K562 (cell line): ENCODE measurements around the gene SLC25A51. TPM values are rescaled to one million over a fixed set of nuclear protein-coding genes. Genes with fewer than 3 reads are reported as not detected.

Source experiments
- BCLAF1 ChIP-seq, 2 experiments: fragments of 450-650 bp in 1 of 2; IDR thresholded peaks; 2 replicates each; pipeline ENCODE4 v1.6.1; 2011 to 2017; ENCODE audit warnings: low read depth in 2 of 2, antibody characterized with exemption in 1 of 2, borderline replicate concordance in 1 of 2, low read length in 1 of 2, mild to moderate bottlenecking in 1 of 2, mixed read lengths in 1 of 2; ENCODE audit not compliant: control insufficient read depth in 1 of 2
- BDP1 ChIP-seq: IDR thresholded peaks from 3 replicates; pipeline ENCODE4 v1.6.1; 2011; ENCODE audit not compliant: insufficient read length, insufficient read depth
- BHLHE40 ChIP-seq: IDR thresholded peaks from 2 replicates; pipeline ENCODE4 v1.6.1; 2011; ENCODE audit warnings: low read length, improper control_type of control experiment
- BRF1 ChIP-seq: IDR thresholded peaks from 3 replicates; pipeline ENCODE4 v1.6.1; 2011; ENCODE audit warnings: borderline replicate concordance, mild to moderate bottlenecking; ENCODE audit not compliant: insufficient read length; ENCODE audit errors: extremely low read depth
- CBFA2T2 ChIP-seq: fragments of 450-650 bp; conservative IDR thresholded peaks from 2 replicates; pipeline ENCODE4 v1.6.1; 2017; ENCODE audit warnings: mild to moderate bottlenecking
- CC2D1A ChIP-seq: fragments of 450-650 bp; IDR thresholded peaks from 2 replicates; pipeline ENCODE4 v1.6.1; 2017; ENCODE audit warnings: mild to moderate bottlenecking
- ELK1 ChIP-seq: sonication (generic); formaldehyde crosslinking; IDR thresholded peaks from 2 replicates; pipeline ENCODE4 v1.8.1; 2022; ENCODE audit warnings: missing genetic modification reagents
- EP400 ChIP-seq: fragments of 450-650 bp; IDR thresholded peaks from 2 replicates; pipeline ENCODE4 v1.6.1; 2017; ENCODE audit warnings: antibody characterized with exemption, mild to moderate bottlenecking, moderate library complexity
- ETS2 ChIP-seq: IDR thresholded peaks from 2 replicates; pipeline ENCODE4 v1.6.1; 2016; ENCODE audit warnings: borderline replicate concordance, missing genetic modification characterization, mild to moderate bottlenecking, moderate library complexity, missing compliant biosample characterization; ENCODE audit not compliant: poor library complexity, severe bottlenecking
- EZH2 ChIP-seq: IDR thresholded peaks from 2 replicates; pipeline ENCODE4 v1.6.1; 2012; ENCODE audit warnings: low read depth, mild to moderate bottlenecking, inconsistent platforms, low read length, borderline replicate concordance
- IFI16 ChIP-seq: fragments of 250-450 bp; sonication (Bioruptor Pico); IDR thresholded peaks from 2 replicates; pipeline ENCODE4 v2.1.2; 2022; ENCODE audit warnings: mild to moderate bottlenecking, inconsistent platforms
- KHSRP ChIP-seq: fragments of 450-650 bp; IDR thresholded peaks from 2 replicates; pipeline ENCODE4 v1.6.1; 2017
- MYNN ChIP-seq, 2 experiments: sonication (generic); formaldehyde crosslinking in 1 of 2; IDR thresholded peaks; 2 replicates each; pipeline versions ENCODE4 v1.5.0 to v1.6.1; 2016 to 2020; ENCODE audit warnings: antibody characterized with exemption in 1 of 2, missing genetic modification reagents in 1 of 2
- NR0B1 ChIP-seq: fragments of 450-650 bp; IDR thresholded peaks from one replicate; pipeline ENCODE4 v1.6.1; 2018; ENCODE audit warnings: mild to moderate bottlenecking, moderate library complexity; ENCODE audit not compliant: partially characterized antibody
- NR1H2 ChIP-seq: sonication (generic); formaldehyde crosslinking; IDR thresholded peaks from 2 replicates; pipeline ENCODE4 v1.4.0; 2020; ENCODE audit warnings: mild to moderate bottlenecking, missing genetic modification reagents
- POLR3G ChIP-seq: IDR thresholded peaks from 2 replicates; pipeline ENCODE4 v1.6.1; 2011; ENCODE audit not compliant: insufficient read length, insufficient replicate concordance; ENCODE audit errors: extremely low read depth
- RBM39 ChIP-seq: fragments of 200-400 bp; formaldehyde crosslinking; optimal IDR thresholded peaks from 2 replicates; pipeline ENCODE3; 2018; ENCODE audit warnings: low read depth, low read length
- SETDB1 ChIP-seq: IDR thresholded peaks from one replicate; pipeline ENCODE4 v1.6.1; 2012; ENCODE audit warnings: low read length, control low read depth, inconsistent platforms
- STAG1 ChIP-seq: sonication (generic); formaldehyde crosslinking; IDR thresholded peaks from 2 replicates; pipeline ENCODE4 v1.5.0; 2020; ENCODE audit warnings: missing genetic modification reagents, borderline replicate concordance
- ZFP36 ChIP-seq: fragments of 150-350 bp; IDR thresholded peaks from 2 replicates; pipeline ENCODE4 v1.6.1; 2018; ENCODE audit warnings: low read length, low read depth; ENCODE audit not compliant: partially characterized antibody
- ZNF239 ChIP-seq: fragments of 250-450 bp; sonication (Bioruptor Pico); IDR thresholded peaks from 2 replicates; pipeline ENCODE4 v1.4.0; 2020; ENCODE audit warnings: mild to moderate bottlenecking
- ZNF561 ChIP-seq: fragments of 450-650 bp; formaldehyde crosslinking; conservative IDR thresholded peaks from 2 replicates; pipeline ENCODE4 v1.4.0; 2020; ENCODE audit warnings: mild to moderate bottlenecking, moderate library complexity
- polyA plus RNA-seq, 8 experiments: library from polyadenylated mRNA; depleted of rRNA in 4 of 8; stranded (reverse) in 5 of 8; unstranded in 3 of 8; fragments of >200 nt; fragmentation: Nextera tagmentation in 2 of 8; fragmentation: Illumina TruSeq in 1 of 8; extraction: Ambion mirVana in 2 of 8; extraction: Trizol in 1 of 8; gene quantifications; 2 replicates each; pipeline versions ENCODE4 v1.2.1 to v1.2.3, GENCODE V29; 2011 to 2014; ENCODE audit warnings: inconsistent platforms in 1 of 8, missing spikeins in 1 of 8
- total RNA-seq, 7 experiments: library from RNA; depleted of rRNA in 6 of 7; stranded (reverse); fragments of >200 nt in 6 of 7; fragmentation: Illumina TruSeq in 2 of 7; extraction: Trizol in 2 of 7; gene quantifications; 2 replicates each; pipeline versions ENCODE4 v1.2.1 to v1.2.3, GENCODE V29; 2011 to 2021; ENCODE audit warnings: low replicate concordance in 1 of 7

SLC25A51 gene
- total and polyA plus RNA-seq, 9 of the 15 experiments (the other 6 are each of a cell fraction or from before 2014, with no cell fraction given), result 9.1 to 40.7 (median 24.5) TPM

- TF ChIP-seq BCLAF1 (IDR thresholded peaks at IDR 0.05; ENCODE audit: borderline replicate concordance in 1 of 2, control insufficient read depth in 1 of 2, low read depth in 2 of 2, low read length in 1 of 2) (no peak), CC2D1A (no peak), ZFP36 (peak; percentile 4), SETDB1 (no peak), BHLHE40 (no peak), IFI16 (CRISPR knock-in tag) (no peak), ZNF561 (CRISPR knock-in tag) (no peak), ELK1 (CRISPR knock-in tag) (no peak), EP400 (no peak), ETS2 (tag) (no peak), EZH2 (no peak), CBFA2T2 (peak; percentile 14; the same call in 1 of the 2 replicates), BRF1 (no peak), NR0B1 (no peak), NR1H2 (CRISPR knock-in tag) (no peak), POLR3G (no peak), STAG1 (CRISPR knock-in tag) (0 out of 2 replicates have a peak, but pooled peaks have one; percentile 16), KHSRP (no peak), BDP1 (no peak), MYNN (IDR thresholded peaks at IDR 0.05) (no peak), MYNN (CRISPR knock-in tag; IDR thresholded peaks at IDR 0.05) (no peak), RBM39 (no peak), ZNF239 (CRISPR knock-in tag) (no peak)
Measured at GRCh38 chr9:37922363-37923117, 18.6 kb upstream of the SLC25A51 start (continued).
